ENCODE results near the gene SGMS1. TPM values are rescaled to one million over a fixed set of nuclear protein-coding genes. Genes with fewer than 3 reads are reported as not detected.

The SGMS1 gene
- total and polyA plus RNA-seq, 10 donors = 5.9 to 84.3 (median 34.6) TPM

GRCh38 chr10:50384238-50384637, 239.5 kb downstream of the SGMS1 start:
- intact Hi-C loops (cut with DNase I; ENCODE audit: low total_unique reads) = no loop called here
- H3K36me3 ChIP-seq = no peaks in the 10 kb centered on the region
- H3K4me3 ChIP-seq = no peak overlapping the region
- no peak overlapping the region for H3K27ac ChIP-seq
- H3K27me3 ChIP-seq (replicated peaks in 1 of 7) = no peaks in the 10 kb centered on the region
- no peak for TF ChIP-seq POLR2AphosphoS5 (IDR thresholded peaks at IDR 0.05)
- TF ChIP-seq POLR2A (IDR thresholded peaks at IDR 0.05) = no peak
- no peak for TF ChIP-seq CTCF (IDR thresholded peaks at IDR 0.05 in 8 of 11, conservative IDR thresholded peaks at IDR 0.05 in 3 of 11)
- peaks cover 4 to 72% (median 31%) of the 10 kb centered on the region in 6 donors for H3K4me1 ChIP-seq
- no peaks in the 10 kb centered on the region for H3K9me3 ChIP-seq
- DNase-seq = no peak

GRCh38 chr10:50382576-50383023, 241.2 kb downstream of the SGMS1 start:
- no peak overlapping the region for H3K27ac ChIP-seq
- intact Hi-C loops (cut with DNase I; ENCODE audit: low total_unique reads) = no loop called here
- TF ChIP-seq POLR2AphosphoS5 (IDR thresholded peaks at IDR 0.05) (no peak), POLR2A (IDR thresholded peaks at IDR 0.05) (no peak), CTCF (IDR thresholded peaks at IDR 0.05 in 8 of 11, conservative IDR thresholded peaks at IDR 0.05 in 3 of 11) (no peak)
- peaks cover 4 to 57% (median 25%) of the 10 kb centered on the region in 6 donors for H3K4me1 ChIP-seq
- no peaks in the 10 kb centered on the region for H3K27me3 ChIP-seq (replicated peaks in 1 of 7)
- H3K9me3 ChIP-seq = no peaks in the 10 kb centered on the region
- no peak for DNase-seq
- 69 to 79% (median 76%) methylated on average over 4 of the region's 4 CpGs for WGBS, 5 donors
- no peak overlapping the region for H3K4me3 ChIP-seq
- H3K36me3 ChIP-seq = peaks cover 0 to 3% (median 0%) of the 10 kb centered on the region in 6 donors

- no peak overlapping the region for H3K4me3 ChIP-seq
- DNase-seq = no peak
- 56 to 81% (median 68%) methylated on average over 3 of the region's 3 CpGs for WGBS, 5 donors
- no peaks in the 10 kb centered on the region for H3K27me3 ChIP-seq (replicated peaks in 1 of 7)
- peaks cover 4 to 48% (median 18%) of the 10 kb centered on the region in 6 donors for H3K4me1 ChIP-seq
- no peak overlapping the region for H3K27ac ChIP-seq
- TF ChIP-seq POLR2AphosphoS5 (IDR thresholded peaks at IDR 0.05) (no peak), CTCF (IDR thresholded peaks at IDR 0.05 in 8 of 11, conservative IDR thresholded peaks at IDR 0.05 in 3 of 11) (no peak), POLR2A (IDR thresholded peaks at IDR 0.05) (no peak)
- peaks cover 0 to 10% (median 0%) of the 10 kb centered on the region in 6 donors for H3K36me3 ChIP-seq
- no peaks in the 10 kb centered on the region for H3K9me3 ChIP-seq
- intact Hi-C loops (cut with DNase I; ENCODE audit: low total_unique reads) = no loop called here
These were observed 242.1 kb downstream of the SGMS1 start for GRCh38 chr10:50381642-50382041.

- DNase-seq = no peak
- peaks cover 0 to 10% (median 0%) of the 10 kb centered on the region in 6 donors for H3K36me3 ChIP-seq
- WGBS, 5 donors = 20 to 33% (median 25%) methylated on average over 2 of the region's 2 CpGs
- H3K27me3 ChIP-seq (replicated peaks in 1 of 7) = no peaks in the 10 kb centered on the region
- TF ChIP-seq POLR2AphosphoS5 (IDR thresholded peaks at IDR 0.05) (no peak), POLR2A (IDR thresholded peaks at IDR 0.05) (no peak)
- peaks cover 4 to 46% (median 21%) of the 10 kb centered on the region in 6 donors for H3K4me1 ChIP-seq
- H3K27ac ChIP-seq = peak overlapping the region in 2 of 8 donors; percentile 18 to 47
- H3K4me3 ChIP-seq = no peak overlapping the region
- intact Hi-C loops (cut with DNase I; ENCODE audit: low total_unique reads) = no loop called here
- no peaks in the 10 kb centered on the region for H3K9me3 ChIP-seq
These were observed 244.1 kb downstream of the SGMS1 start for GRCh38 chr10:50379616-50380015.

- DNase-seq = no peak
- 76 to 99% (median 99%) methylated on average over 2 of the region's 2 CpGs for WGBS, 5 donors
- H3K9me3 ChIP-seq = no peaks in the 10 kb centered on the region
- intact Hi-C loops (cut with DNase I; ENCODE audit: low total_unique reads) = no loop called here
- peaks cover 0 to 10% (median 0%) of the 10 kb centered on the region in 6 donors for H3K36me3 ChIP-seq
- peaks cover 4 to 44% (median 17%) of the 10 kb centered on the region in 6 donors for H3K4me1 ChIP-seq
- TF ChIP-seq POLR2A (IDR thresholded peaks at IDR 0.05) (no peak), CTCF (IDR thresholded peaks at IDR 0.05 in 8 of 11, conservative IDR thresholded peaks at IDR 0.05 in 3 of 11) (no peak), POLR2AphosphoS5 (IDR thresholded peaks at IDR 0.05) (no peak)
- H3K27ac ChIP-seq = no peak overlapping the region
- H3K4me3 ChIP-seq = no peak overlapping the region
- no peaks in the 10 kb centered on the region for H3K27me3 ChIP-seq (replicated peaks in 1 of 7)
These were observed 248.0 kb downstream of the SGMS1 start for GRCh38 chr10:50375745-50376144.
